GM21367 (cell line): ENCODE data around the gene PRDM16.

ENCODE experiments used
- ATAC-seq: cut with Tn5 transposase; IDR thresholded peaks from one replicate; pipeline ENCODE4 v1.9.1; 2021; ENCODE audit not compliant: unreplicated experiment

The PRDM16 gene

DNA sequence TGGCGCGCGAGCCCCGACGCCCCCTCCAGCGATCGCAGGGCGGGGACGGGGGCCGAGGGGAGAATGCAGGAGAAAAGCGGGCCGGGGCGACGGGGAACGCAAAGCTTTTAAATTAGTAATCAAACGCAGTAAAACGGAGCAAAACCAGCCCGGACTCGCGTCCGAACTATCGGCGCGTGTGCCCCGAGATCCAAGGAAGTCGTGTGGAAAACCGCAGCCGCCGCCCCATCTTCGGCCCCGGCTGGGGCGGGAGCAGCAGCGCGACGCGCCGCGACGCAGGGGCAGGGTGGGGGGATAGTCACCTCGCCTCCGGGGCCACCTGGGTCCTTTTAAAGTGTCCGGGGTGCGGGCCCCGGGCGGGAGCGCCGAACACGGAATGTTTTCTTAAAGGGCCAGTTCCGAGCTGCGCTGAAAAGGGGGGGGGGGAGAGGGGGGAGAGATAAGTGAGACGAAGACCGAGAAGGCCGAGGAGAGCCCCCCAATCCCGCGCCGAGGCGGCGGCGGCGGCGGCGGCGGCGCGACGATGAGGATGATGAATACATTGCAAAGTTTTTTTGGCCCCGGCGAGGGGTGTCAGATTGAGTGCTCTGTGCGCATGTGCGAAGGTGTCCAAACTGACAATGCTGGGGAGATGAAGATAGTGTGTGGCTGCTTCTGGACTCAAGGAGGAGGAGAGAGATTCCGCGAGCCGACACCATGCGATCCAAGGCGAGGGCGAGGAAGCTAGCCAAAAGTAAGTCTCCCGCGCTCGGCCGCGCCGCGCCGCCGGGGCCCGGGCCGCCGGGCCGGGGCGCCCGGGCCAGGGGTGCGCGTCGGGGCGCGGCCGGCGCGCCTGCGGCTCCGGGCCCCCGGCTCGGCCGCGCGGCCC is at the start of gene PRDM16:
Gene PRDM16 (plus strand): TSS at position 640 of the 868 bp plus-strand sequence. CDS start 57 bp downstream, at position 697.
- ATAC-seq, result no peak

DNA sequence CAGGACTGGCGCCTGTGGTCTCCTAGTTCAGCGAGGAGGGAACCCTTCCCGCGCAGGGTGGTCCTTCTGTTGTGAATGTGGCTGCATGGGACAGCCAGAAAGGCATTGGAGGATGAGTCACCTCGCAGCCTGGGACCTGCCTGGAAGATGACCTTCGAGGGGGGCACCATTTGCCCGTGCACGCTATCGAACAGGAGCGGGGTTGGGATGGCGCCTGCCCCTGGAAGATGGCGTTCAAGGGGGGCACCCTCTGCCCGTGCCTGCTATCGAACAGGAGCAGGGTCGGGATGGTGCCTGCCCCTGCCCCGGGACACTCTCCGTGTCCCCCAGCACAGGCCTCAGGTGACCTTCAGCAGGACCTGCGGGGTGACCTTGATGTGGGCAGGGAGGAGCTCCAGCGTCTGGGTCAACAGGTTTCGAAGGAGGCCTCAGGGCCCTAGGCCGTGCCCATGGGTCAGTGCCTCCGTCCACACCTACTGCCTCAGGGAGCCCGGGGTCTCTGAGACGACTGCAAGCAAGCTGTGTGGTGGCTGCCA is 49.4 kb upstream of the PRDM16 start:
- ATAC-seq, result no peak

DNA sequence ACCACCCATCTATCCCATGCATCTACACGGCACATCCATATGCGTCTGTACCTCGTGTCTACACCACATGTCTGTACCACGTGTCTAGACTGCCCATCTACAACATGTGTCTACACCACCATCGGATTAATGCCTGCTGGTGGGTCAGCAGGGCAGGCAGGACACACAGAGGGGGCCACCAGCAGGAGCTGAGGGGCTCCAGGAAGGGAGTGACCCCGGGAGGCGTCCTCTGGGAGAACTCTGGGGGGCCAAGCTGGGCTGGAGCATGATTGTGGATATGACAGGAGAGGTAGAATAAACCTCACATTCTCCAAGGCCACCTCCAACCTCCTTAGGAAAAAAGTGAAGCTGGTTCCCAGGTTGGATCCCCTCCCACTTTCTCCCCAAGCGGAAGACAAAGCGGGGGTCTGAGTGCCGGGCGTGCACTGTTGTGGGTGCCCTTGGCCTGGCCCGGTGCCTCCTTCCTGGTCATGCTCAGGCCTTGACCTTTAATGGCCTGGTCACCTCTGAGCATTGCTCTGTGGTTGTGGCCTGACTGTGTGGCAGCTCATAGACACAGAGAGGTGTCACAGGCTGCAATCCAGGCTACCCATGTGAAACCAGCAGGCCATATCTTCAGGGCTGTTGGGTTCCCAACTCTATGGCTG is 48.6 kb upstream of the PRDM16 start:
- ATAC-seq, result no peak

DNA sequence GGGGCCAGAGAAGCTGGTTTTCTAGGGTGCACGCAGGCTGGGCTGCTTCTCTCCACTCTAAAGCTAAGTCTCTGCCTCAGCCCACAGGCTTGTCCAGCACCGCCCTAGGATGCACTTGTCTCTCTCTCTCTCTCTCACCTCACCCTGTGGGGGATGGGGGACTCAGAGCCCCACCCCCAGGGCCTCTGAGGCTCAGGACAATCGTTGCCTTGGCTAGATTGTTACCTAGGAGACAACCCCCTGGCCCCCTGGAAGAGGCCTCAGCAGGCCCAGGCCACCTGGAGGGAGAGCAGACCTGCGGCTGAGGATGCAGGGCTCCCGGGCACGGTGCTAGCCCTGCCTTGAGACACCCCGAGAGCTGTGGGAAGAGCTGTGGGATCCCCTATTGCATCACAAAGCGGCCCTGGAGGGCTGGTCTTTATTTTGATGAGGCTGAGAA is 47.8 kb upstream of the PRDM16 start, which contains the start of gene ACTRT2:
Gene ACTRT2 (plus strand): TSS at position 235 of the 439 bp plus-strand sequence. CDS start 220 bp downstream, outside the sequence.
- ATAC-seq, result no peak

DNA sequence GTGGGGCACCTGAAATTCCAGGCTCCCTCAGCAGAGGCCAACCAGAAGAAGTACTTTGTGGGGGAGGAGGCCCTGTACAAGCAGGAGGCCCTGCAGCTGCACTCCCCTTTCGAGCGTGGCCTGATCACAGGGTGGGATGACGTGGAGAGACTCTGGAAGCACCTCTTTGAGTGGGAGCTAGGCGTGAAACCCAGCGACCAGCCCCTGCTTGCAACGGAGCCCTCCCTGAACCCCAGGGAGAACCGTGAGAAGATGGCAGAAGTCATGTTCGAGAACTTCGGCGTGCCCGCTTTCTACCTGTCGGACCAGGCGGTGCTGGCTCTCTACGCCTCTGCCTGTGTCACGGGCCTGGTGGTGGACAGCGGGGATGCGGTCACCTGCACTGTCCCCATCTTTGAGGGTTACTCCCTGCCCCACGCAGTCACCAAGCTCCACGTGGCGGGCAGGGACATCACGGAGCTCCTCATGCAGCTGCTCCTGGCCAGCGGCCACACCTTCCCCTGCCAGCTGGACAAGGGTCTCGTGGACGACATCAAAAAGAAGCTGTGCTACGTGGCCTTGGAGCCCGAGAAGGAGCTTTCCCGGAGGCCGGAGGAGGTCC is 47.1 kb upstream of the PRDM16 start:
- no peak for ATAC-seq

DNA sequence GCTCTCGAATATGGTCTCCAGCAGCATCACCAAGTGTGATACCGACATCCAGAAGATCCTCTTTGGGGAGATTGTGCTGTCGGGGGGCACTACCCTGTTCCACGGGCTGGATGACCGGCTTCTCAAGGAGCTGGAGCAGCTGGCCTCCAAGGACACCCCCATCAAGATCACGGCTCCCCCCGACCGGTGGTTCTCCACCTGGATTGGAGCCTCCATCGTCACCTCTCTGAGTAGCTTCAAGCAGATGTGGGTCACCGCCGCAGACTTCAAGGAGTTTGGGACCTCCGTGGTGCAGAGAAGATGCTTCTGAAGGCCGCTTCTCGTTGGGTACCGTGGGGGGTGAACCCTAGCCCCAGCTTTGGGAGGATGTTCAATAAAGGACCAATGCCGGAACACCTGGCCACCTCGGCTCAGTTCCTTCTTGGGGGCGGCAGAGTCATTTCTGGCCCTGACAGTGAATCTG is 46.5 kb upstream of the PRDM16 start:
- no peak for ATAC-seq

DNA sequence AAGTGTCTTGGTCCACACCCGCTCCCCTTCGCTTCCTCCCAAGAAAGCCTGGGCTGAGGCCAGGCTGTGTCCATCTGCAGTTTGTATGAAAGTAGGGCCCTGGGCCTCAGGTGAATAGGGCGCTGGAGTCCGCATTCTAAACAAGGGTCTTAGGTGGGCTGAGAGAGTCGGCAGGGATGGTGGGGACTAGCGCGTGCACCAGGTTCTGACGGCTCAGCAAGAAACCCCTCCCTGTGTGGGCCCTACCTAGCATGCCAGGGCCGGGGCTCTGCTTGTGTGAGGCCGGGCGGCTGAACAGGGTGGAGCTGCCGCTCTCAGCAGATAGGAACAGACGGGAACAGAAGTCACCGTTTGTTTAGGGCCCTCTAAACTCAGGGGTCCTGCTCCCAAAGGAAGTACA is 46.0 kb upstream of the PRDM16 start:
- ATAC-seq, result no peak

DNA sequence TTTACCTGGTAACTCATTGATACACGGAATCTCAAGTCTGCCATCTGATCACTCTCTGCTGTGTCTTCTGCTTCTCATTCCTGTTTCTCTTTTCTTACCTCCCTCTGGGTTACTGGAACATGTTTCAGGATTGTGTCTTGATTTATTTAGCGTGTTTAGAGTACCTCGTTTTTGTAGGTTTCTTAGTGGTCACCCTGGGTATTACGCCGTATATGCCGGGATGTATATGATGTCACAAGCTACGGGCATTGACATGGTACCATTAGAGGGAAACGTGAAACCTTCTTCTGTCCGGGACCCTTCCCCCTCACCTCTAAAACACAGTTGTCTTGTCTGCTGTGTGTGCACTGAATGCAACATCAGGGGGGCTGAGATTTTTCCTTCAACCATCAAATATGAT is 45.0 kb upstream of the PRDM16 start:
- ATAC-seq, result no peak

DNA sequence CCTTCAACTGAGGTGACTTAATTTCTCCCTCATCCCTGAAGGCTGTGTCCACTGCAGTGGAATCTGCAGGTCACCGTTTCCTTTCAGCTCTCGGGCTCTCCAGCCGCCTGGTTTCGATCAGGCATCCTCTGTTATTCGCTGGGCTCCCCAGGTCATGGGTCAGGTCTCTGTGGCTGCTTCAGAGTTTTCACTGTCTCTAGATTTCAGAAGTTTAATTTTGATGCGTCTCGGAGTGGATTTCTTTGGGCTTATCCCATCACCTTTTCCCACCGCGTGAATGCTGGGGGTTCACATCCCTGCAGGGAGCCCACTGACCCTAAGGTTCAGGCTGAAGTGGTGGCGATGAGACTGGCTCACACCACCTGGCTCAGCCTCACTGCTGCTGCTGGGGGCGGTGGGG is 44.4 kb upstream of the PRDM16 start:
- no peak for ATAC-seq

DNA sequence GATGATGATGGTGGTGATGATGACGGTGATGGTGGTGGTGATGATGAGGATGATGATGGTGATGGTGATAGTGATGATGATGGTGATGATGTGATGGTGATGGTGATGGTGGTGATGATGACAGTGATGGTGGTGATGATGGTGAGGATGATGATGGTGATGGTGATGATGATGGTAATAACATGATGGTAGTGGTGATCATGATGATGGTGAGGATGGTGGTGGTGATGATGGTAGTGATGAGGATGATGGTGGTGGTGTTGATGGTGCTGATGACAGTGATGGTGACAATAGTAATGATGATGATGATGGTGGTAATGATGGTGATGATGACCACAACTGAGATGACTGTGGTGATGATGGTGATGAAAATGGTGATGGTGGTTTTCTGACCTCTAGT is 42.9 kb upstream of the PRDM16 start:
- no peak for ATAC-seq

DNA sequence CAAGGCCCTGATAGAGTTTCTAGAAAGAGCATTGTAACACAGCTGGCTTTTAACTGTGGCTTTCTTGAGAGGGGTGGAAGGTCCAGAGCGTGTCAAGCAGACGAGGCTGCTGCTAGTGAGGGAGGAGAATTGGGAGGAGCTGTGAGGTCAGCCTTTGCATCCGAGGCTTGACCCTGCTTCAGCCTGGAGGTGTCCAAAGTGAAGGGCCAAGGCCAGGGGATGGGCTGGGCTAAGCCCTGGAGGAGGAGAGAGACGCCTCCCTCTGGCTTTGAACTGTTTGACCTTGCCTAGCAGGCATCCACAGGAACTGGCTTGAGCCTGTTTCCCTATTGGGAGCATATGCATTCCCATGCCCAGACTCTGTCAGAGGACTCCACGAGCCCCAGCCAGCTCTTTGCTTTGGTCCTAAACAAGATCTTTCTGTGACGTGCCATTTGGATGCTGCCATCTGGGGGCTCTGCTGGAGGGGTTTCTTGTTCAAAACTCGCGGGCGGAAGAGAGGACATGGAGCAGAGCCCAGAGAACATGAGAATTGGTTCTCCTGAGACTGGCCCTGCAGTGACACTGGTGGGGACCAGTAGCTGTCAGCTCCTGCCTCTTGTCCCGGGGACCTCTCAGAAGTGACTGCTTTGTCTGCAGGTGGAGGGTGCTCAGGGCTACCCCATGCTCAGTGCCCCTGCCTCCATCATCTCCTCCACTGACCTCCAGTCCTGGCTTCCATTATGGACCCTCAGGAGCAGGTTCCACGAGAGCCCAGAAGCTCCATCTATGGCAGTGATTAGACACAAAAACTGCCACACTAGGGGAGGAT is 42.2 kb upstream of the PRDM16 start:
- ATAC-seq, result no peak

DNA sequence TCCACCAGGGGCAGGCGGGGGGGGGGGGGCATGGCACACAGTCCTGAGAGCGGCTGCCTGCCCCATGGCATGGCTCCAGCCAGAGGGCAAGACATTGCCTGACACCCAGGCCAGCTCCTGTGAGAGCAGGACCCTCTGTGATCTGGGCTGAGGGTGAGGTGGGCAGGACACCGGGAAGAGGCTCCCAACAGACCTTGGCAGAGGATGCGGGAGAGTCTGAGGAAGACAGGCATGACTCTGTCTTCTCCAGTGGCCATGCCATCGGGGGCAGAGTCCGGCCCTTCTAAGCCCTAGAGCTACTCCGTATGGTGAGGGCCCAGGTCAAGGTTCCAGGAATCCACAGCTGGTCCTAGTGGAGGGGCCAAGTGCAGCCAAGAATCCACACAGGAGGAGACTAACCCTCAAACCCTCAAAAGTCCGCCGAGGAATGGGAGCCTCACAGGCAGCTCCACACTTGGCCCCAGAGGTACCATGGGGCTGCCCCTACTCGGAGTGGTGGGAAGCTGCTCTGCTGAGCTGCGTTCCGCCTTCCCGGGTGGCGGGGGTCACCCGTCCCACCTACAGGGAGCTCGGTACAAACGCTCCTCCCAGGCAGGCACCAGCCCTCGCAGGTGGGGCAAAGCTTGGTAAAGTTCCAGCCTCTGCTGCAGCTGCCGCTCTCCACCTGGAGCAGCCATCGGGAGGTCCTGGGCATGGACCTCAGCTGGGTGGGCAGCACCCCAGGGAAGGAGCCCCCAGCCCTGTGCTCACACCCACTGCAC is 41.2 kb upstream of the PRDM16 start:
- ATAC-seq, result no peak

DNA sequence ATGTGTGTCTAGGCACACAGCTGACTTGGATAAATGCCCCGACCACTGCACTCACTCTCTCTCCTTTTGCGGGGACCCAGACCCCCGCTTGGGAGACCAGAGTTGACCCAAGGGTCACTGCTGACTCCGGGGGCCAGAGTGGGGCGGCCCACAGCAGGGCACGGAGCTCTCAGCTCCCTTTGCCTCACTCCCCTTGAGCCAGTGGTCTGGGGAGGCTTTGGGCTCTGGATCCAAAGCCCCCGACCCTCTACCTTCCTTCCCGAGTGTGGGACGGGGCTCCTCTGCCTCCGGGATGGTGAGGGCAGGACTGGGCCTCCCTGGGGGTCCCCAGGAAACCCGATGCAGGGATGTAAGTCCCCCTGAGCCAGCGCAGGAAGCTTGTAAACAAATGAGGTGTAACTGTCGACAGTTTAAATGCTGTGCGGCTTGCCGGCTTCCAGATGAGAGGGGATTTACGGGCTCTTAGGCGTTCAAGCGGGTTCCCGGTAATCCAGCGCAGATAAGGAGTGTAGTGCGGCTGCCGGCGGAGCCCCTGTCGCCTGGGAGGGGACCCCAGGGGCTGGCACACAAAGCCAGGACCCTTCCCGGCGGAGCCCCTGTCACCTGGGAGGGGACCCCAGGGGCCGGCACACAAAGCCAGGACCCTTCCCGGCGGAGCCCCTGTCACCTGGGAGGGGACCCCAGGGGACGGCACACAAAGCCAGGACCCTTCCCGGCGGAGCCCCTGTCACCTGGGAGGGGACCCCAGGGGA is 40.3 kb upstream of the PRDM16 start:
- no peak for ATAC-seq

DNA sequence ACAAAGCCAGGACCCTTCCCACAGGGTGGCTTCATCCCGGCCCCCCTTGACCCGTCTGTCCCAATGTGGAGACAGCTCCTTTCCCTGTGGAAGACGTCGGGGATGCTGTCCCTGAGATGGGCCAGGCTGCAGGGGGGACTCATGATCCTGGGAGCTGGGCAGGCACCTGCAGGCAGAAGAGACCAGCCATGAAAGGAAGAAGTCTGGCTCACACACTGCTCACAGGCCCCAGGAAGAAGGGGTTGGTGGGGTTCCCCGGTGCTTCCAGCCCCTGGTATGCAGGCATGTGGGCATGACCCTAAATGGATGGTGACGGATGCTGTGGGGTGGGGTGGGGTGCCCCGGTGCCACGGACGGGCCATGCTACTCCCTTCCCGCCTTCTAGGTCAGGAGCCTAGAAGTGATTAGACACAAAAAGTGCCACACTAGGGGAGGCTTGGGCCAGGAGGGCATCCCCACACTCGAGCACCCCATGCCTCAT is 39.5 kb upstream of the PRDM16 start:
- no peak for ATAC-seq

DNA sequence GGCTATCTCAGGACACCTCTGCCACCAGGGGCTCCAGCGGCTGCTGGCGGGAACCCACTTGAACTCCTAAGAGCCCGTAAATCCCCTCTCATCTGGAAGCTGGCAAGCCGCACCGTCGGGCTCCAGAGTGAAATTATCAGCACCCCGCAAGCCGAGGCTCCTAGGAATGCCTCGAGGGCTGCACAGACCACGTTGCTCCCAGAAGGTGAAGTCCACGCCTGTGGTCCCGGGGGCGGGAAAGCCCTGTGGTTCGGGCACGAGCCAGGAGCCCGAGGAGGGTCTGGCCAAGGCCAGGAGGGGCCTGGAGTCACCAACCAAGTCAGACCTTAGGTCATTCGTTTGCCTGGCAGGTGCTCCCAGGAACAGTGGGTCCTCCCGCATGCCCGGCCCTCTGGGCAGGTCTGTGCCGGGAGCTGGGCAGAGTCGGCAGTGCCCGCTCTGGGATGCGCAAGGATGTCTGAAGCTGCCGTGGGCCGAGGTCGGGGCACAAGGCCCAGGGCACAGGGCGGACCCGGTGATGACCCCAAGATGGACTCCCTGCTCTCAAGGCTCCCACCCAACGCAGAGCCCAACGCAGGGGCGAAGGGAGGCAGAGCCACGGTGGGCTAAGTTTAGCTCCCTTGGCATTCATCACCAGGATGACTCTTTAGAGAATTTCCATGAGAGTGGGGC is 38.9 kb upstream of the PRDM16 start:
- ATAC-seq, result no peak

DNA sequence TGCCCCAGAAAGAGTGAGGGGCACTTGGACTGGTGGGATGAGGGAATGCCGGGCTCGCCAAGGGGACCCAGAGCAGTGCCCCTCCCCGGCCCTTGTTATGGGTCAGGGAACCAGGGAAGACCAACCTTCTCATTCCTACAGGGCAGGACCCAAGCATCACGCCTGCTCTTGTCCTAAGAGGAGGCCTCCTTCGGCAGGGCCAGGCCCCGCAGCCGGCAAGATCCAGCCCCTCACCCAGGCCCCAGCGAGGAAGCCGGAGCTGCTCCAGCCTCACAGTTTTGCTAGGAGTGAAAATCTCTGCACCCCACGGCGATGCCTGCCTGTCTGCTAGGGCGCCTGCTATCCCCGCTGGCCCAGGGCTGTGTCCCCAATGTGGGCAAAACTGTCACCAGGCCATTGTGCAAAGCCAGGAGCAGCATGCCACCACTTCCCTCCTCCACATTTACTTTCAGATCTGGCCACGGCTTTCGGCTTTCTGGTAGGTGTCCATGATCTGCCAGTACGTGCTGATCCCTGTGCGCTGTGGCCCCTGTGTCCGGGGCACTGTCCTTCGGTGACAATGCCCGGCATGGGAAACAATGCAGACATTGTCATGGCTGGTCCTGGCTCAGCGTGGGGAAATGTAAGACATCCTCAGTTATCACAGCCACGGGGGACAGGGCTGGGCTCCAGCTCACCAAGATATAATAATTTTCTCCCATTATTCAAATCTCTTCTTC is 38.2 kb upstream of the PRDM16 start:
- ATAC-seq, result no peak

DNA sequence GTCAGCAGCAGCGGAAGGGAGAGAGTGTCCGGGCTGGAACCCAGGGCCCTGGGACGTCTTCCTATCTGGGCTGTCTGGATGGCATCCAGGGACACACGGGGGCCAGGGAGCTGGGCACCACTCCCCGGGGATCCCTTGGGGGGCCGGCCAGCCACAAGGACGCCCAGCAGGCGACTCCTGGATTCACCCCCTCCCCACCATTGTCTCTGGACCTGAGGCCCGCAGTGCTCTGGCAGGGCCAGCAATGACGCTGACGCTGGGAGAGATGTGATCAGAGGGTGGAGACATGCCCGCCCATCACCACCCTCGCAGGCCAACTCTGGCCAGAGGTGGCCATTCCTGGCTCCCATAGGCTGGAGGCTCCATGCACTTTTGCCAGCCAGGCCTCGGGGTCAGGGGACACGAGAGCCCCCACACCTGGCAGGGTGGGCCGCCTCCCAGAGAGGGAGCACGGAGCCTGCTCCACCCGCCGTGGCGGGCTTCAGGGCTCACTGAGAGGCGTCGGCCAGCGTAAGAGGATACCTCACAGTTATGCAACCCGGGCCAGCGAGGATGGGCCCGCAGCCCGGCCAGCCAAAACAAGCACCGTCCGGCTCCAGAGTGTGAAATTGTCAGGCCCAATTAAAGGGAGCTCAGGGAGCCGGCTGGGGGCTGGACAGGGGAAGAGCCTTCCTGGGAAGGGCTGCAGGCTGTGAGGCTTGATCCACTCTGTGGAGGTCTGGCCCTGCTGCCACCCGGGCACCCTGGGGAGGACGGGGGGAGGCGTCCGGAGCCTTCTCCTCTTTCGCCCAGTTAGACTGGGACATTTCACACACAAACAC is 37.4 kb upstream of the PRDM16 start:
- ATAC-seq, result no peak
